HUES48 (cell line): ENCODE results near the gene CD274.

Experiments used
- H3K27ac ChIP-seq: one replicate; pipeline ENCODE4 v1.7.0; 2013; ENCODE audit warnings: low read depth, low read length, inconsistent platforms
- H3K27me3 ChIP-seq: 2 replicates; pipeline ENCODE4 v1.6.1; 2013; ENCODE audit warnings: mild to moderate bottlenecking, low read length; ENCODE audit not compliant: control insufficient read depth, insufficient read depth
- H3K36me3 ChIP-seq: 2 replicates; pipeline ENCODE4 v1.6.1; 2013; ENCODE audit warnings: low read length; ENCODE audit not compliant: control insufficient read depth, insufficient read depth
- H3K4me1 ChIP-seq: 2 replicates; pipeline ENCODE4 v1.6.1; 2013; ENCODE audit warnings: mild to moderate bottlenecking, low read length; ENCODE audit not compliant: control insufficient read depth, insufficient read depth
- H3K4me3 ChIP-seq: 2 replicates; pipeline ENCODE4 v1.5.1; 2013; ENCODE audit warnings: mild to moderate bottlenecking, low read depth, low read length
- H3K9ac ChIP-seq: 2 replicates; pipeline ENCODE4 v1.6.1; 2013; ENCODE audit warnings: mild to moderate bottlenecking, low read depth, low read length, moderate library complexity
- H3K9me3 ChIP-seq: 2 replicates; pipeline ENCODE4 v1.6.1; 2013; ENCODE audit warnings: low read length; ENCODE audit not compliant: control insufficient read depth, insufficient read depth

Gene CD274

GRCh38 chr9:5515261-5515650 is 64.9 kb downstream of the CD274 start:
- H3K27me3 ChIP-seq, result no peaks in the 10 kb centered on the region
- H3K9me3 ChIP-seq, result no peaks in the 10 kb centered on the region
- H3K9ac ChIP-seq, result no peak overlapping the region
- H3K36me3 ChIP-seq, result no peaks in the 10 kb centered on the region
- peaks cover 24% of the 10 kb centered on the region for H3K4me1 ChIP-seq
- H3K27ac ChIP-seq, result no peak overlapping the region
- no peak overlapping the region for H3K4me3 ChIP-seq

- Histone ChIP-seq H3K9me3 (no peaks in the 10 kb centered on the region), H3K4me1 (peaks cover 24% of the 10 kb centered on the region), H3K27ac (no peak overlapping the region), H3K9ac (no peak overlapping the region), H3K27me3 (no peaks in the 10 kb centered on the region), H3K36me3 (no peaks in the 10 kb centered on the region), H3K4me3 (no peak overlapping the region)
Observed at GRCh38 chr9:5516453-5517220, 66.3 kb downstream of the CD274 start.

- H3K27me3 ChIP-seq, result no peaks in the 10 kb centered on the region
- H3K4me3 ChIP-seq, result no peak overlapping the region
- H3K4me1 ChIP-seq, result peaks cover 24% of the 10 kb centered on the region
- H3K9me3 ChIP-seq, result no peaks in the 10 kb centered on the region
- H3K36me3 ChIP-seq, result no peaks in the 10 kb centered on the region
- no peak overlapping the region for H3K9ac ChIP-seq
- H3K27ac ChIP-seq, result no peak overlapping the region
Observed at GRCh38 chr9:5518171-5518936, 68.0 kb downstream of the CD274 start.

GRCh38 chr9:5518937-5519319 is 68.6 kb downstream of the CD274 start:
- peaks cover 24% of the 10 kb centered on the region for H3K4me1 ChIP-seq
- H3K4me3 ChIP-seq, result no peak overlapping the region
- H3K36me3 ChIP-seq, result no peaks in the 10 kb centered on the region
- H3K9ac ChIP-seq, result no peak overlapping the region
- no peaks in the 10 kb centered on the region for H3K9me3 ChIP-seq
- no peak overlapping the region for H3K27ac ChIP-seq
- H3K27me3 ChIP-seq, result no peaks in the 10 kb centered on the region
